MCF 10A (cell line): ENCODE results near the gene POLR1D. TPM values are rescaled to one million over a fixed set of nuclear protein-coding genes. Genes with fewer than 3 reads are reported as not detected.

Experiments used
- BruUV-seq: library from RNA; stranded (reverse); fragments of 400-500 nt; replicated peaks from 2 replicates; lab custom pipeline; 2021; lab: Mats Ljungman, UMichigan
- CTCF ChIA-PET: fragments of 300-600 bp; sonication (Branson Sonifier 250); formaldehyde crosslinking; extraction: SDS; loops from one replicate; lab custom pipeline; 2021; ENCODE audit warnings: antibody characterized with exemption, inconsistent platforms; lab: Yijun Ruan, JAX
- POLR2A ChIA-PET: fragments of 300-600, 350-650 bp; sonication (Branson Sonifier 250); formaldehyde crosslinking; extraction: SDS; loops from one replicate; lab custom pipeline; 2020; ENCODE audit warnings: antibody characterized with exemption, inconsistent platforms; lab: Yijun Ruan, JAX
- DNase-seq: peaks from one replicate; pipeline ENCODE4 v3.0.0-alpha.2; 2018; ENCODE audit not compliant: unreplicated experiment
- H3K27ac Mint-ChIP-seq: one replicate; pipeline ENCODE4 v1.8.0; 2022; ENCODE audit warnings: mild to moderate bottlenecking, low read depth, mixed read lengths; ENCODE audit not compliant: unreplicated experiment
- H3K27me3 Mint-ChIP-seq: one replicate; pipeline ENCODE4 v1.8.0; 2022; ENCODE audit warnings: mixed read lengths; ENCODE audit not compliant: insufficient read depth, unreplicated experiment
- H3K36me3 Mint-ChIP-seq: one replicate; pipeline ENCODE4 v1.8.0; 2022; ENCODE audit warnings: mild to moderate bottlenecking, moderate library complexity, mixed read lengths; ENCODE audit not compliant: insufficient read depth, unreplicated experiment
- H3K4me1 Mint-ChIP-seq: one replicate; pipeline ENCODE4 v1.8.0; 2022; ENCODE audit warnings: mixed read lengths; ENCODE audit not compliant: insufficient read depth, unreplicated experiment
- H3K4me3 Mint-ChIP-seq: one replicate; pipeline ENCODE4 v1.8.0; 2022; ENCODE audit warnings: mild to moderate bottlenecking, moderate library complexity, mixed read lengths; ENCODE audit not compliant: unreplicated experiment
- H3K9me3 Mint-ChIP-seq: one replicate; pipeline ENCODE4 v1.8.0; 2022; ENCODE audit warnings: mixed read lengths; ENCODE audit not compliant: unreplicated experiment
- CTCF ChIP-seq: fragments of 200-600 bp; IDR thresholded peaks from one replicate; pipeline ENCODE4 v1.8.0; 2022; ENCODE audit warnings: antibody characterized with exemption, mild to moderate bottlenecking; ENCODE audit not compliant: unreplicated experiment
- intact Hi-C: fragments of 100-400 bp; cut with micrococcal nuclease; formaldehyde crosslinking; loops from 2 replicates; pipeline ENCODE4 v1.14.1; 2022
- total RNA-seq: library from RNA; stranded (reverse); gene quantifications from 2 replicates; pipeline ENCODE4 v1.2.3, GENCODE V29; 2022

The POLR1D gene
- total RNA-seq, 1 experiment from 2014 or later = 146 TPM

GRCh38 chr13:27654059-27654458 is 32.4 kb downstream of the POLR1D start:
- H3K9me3 Mint-ChIP-seq = no peaks in the 10 kb centered on the region
- no peak for DNase-seq
- no peak overlapping the region for H3K27ac Mint-ChIP-seq
- no TSS peak for BruUV-seq
- peaks cover 5% of the 10 kb centered on the region for H3K4me1 Mint-ChIP-seq
- TF ChIP-seq CTCF = no peak
- peaks cover 45% of the 10 kb centered on the region for H3K36me3 Mint-ChIP-seq
- ChIA-PET POLR2A (interaction anchor here (0.6 to 2.0 kb wide), 3 partner anchors 17 to 34 kb away, joined by 3 to 8 read pairs (median 3); partner anchors contain the start of gene LNX2), CTCF (interaction anchor here (0.8 to 2.0 kb wide), 4 partner anchors 8 to 121 kb away, joined by 3 to 6 read pairs (median 4); no protein-coding TSS in a partner anchor)
- no peaks in the 10 kb centered on the region for H3K27me3 Mint-ChIP-seq
- no peak overlapping the region for H3K4me3 Mint-ChIP-seq
- intact Hi-C loops = no loop called here

GRCh38 chr13:27654816-27655215 is 33.1 kb downstream of the POLR1D start:
- Mint-ChIP-seq H3K27ac (no peak overlapping the region), H3K36me3 (peaks cover 38% of the 10 kb centered on the region), H3K9me3 (no peaks in the 10 kb centered on the region), H3K4me1 (peaks cover 5% of the 10 kb centered on the region), H3K27me3 (no peaks in the 10 kb centered on the region), H3K4me3 (no peak overlapping the region)
- CTCF ChIA-PET = interaction anchor here (0.5 to 1.0 kb wide), 3 partner anchors 22 to 263 kb away, joined by 3 to 5 read pairs (median 3); no protein-coding TSS in a partner anchor
- no peak for TF ChIP-seq CTCF
- no TSS peak for BruUV-seq
- POLR2A ChIA-PET = interaction anchor here (0.6 to 1.1 kb wide), 4 partner anchors 13 to 228 kb away, joined by 3 read pairs; no protein-coding TSS in a partner anchor
- DNase-seq = no peak
- intact Hi-C loops = no loop called here

GRCh38 chr13:27657724-27658123 is 36.0 kb downstream of the POLR1D start:
- Mint-ChIP-seq H3K27me3 (no peaks in the 10 kb centered on the region), H3K4me1 (peaks cover 5% of the 10 kb centered on the region), H3K9me3 (no peaks in the 10 kb centered on the region), H3K36me3 (peaks cover 35% of the 10 kb centered on the region), H3K4me3 (no peak overlapping the region), H3K27ac (no peak overlapping the region)
- intact Hi-C loops = no loop called here
- POLR2A ChIA-PET = interaction anchor here (0.6 to 1.7 kb wide), 4 partner anchors 9 to 799 kb away, joined by 3 to 6 read pairs (median 4); partner anchors contain the start of gene POLR1D
- CTCF ChIA-PET = no interaction called here
- DNase-seq = no peak
- no peak for TF ChIP-seq CTCF
- no TSS peak for BruUV-seq

DNA sequence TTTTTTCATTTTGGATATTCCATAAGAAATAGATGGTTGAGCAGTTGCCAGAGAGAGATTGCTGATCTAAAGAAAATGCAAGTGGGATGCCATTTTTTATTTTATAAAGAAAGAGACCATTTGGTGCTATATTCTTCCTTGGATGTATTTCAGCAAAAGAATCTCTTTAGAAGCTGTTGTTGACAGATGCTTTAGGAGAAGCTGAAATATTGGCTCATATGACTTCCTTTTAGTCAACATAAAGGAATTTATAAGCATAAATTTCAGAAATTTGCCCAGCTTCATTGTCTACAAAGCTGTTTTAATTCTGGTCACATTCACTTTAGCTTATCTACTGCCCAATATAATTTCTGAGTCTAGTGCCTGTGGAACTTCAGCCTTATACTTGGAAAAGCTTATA is 36.9 kb downstream of the POLR1D start:
- Mint-ChIP-seq H3K27me3 (no peaks in the 10 kb centered on the region), H3K4me1 (peaks cover 5% of the 10 kb centered on the region), H3K9me3 (no peaks in the 10 kb centered on the region), H3K27ac (no peak overlapping the region), H3K4me3 (no peak overlapping the region), H3K36me3 (peaks cover 27% of the 10 kb centered on the region)
- POLR2A ChIA-PET = interaction anchor here (0.6 to 1.7 kb wide), 5 partner anchors 10 to 225 kb away, joined by 3 to 6 read pairs (median 3); partner anchors contain the start of gene POLR1D
- DNase-seq = no peak
- intact Hi-C loops = no loop called here
- TF ChIP-seq CTCF = no peak
- BruUV-seq = no TSS peak
- CTCF ChIA-PET = interaction anchor here (0.7 to 0.8 kb wide), 2 partner anchors 8 to 16 kb away, joined by 3 read pairs; no protein-coding TSS in a partner anchor
